ENCODE data around the gene KMT2E. TPM values are rescaled to one million over a fixed set of nuclear protein-coding genes. Genes with fewer than 3 reads are reported as not detected.

The KMT2E gene
- total RNA-seq, 1 experiment from 2014 or later = 52.3 TPM

GRCh38 chr7:105139381-105139780 lies 125.4 kb downstream of the KMT2E start:
- ChIA-PET POLR2A (no interaction called here), CTCF (interaction anchor here (2.1 kb wide), 1 partner anchor 15 kb away, joined by 4 read pairs; no protein-coding TSS in a partner anchor)
- H3K4me3 Mint-ChIP-seq = no peak overlapping the region
- no peaks in the 10 kb centered on the region for H3K9me3 Mint-ChIP-seq
- H3K27ac Mint-ChIP-seq = no peak overlapping the region
- H3K36me3 Mint-ChIP-seq = peaks cover 23% of the 10 kb centered on the region
- ATAC-seq (no peak), DNase-seq (ENCODE audit: low spot score) (no peak)
- no peaks in the 10 kb centered on the region; the same call in 1 of the 2 replicates for H3K4me1 Mint-ChIP-seq
- no peaks in the 10 kb centered on the region for H3K27me3 Mint-ChIP-seq (ENCODE audit: low read depth)
- TF ChIP-seq ATF3 (CRISPR knock-in tag; conservative IDR thresholded peaks at IDR 0.05) = no peak
- TF ChIP-seq TEAD1 (CRISPR knock-in tag; IDR thresholded peaks at IDR 0.05) = no peak
- no peak for TF ChIP-seq MXD4 (CRISPR knock-in tag; IDR thresholded peaks at IDR 0.05; ENCODE audit: borderline replicate concordance)
- TF ChIP-seq NR2C2 (CRISPR knock-in tag; IDR thresholded peaks at IDR 0.05) = no peak
- TF ChIP-seq ZNF416 (CRISPR knock-in tag; IDR thresholded peaks at IDR 0.05) = no peak
- TF ChIP-seq MYBL2 (CRISPR knock-in tag; IDR thresholded peaks at IDR 0.05) = no peak
- TF ChIP-seq SMAD4 (CRISPR knock-in tag; IDR thresholded peaks at IDR 0.05) = no peak
- no peak for TF ChIP-seq E2F1 (CRISPR knock-in tag; IDR thresholded peaks at IDR 0.05)
- no peak for TF ChIP-seq RORB (CRISPR knock-in tag; IDR thresholded peaks at IDR 0.05)

GRCh38 chr7:105141068-105141467 lies 127.1 kb downstream of the KMT2E start:
- no peaks in the 10 kb centered on the region for H3K9me3 Mint-ChIP-seq
- ATAC-seq = peak; percentile 91
- no peak overlapping the region for H3K27ac Mint-ChIP-seq
- H3K4me1 Mint-ChIP-seq = no peaks in the 10 kb centered on the region; the same call in 1 of the 2 replicates
- H3K4me3 Mint-ChIP-seq = no peak overlapping the region
- ChIA-PET POLR2A (no interaction called here), CTCF (interaction anchor here (0.6 to 2.1 kb wide), 11 partner anchors 11 to 440 kb away, joined by 3 to 9 read pairs (median 3); partner anchors contain the start of gene EFCAB10)
- H3K27me3 Mint-ChIP-seq (ENCODE audit: low read depth) = no peaks in the 10 kb centered on the region
- H3K36me3 Mint-ChIP-seq = peaks cover 23% of the 10 kb centered on the region
- DNase-seq (ENCODE audit: low spot score) = peak; percentile 38
- TF ChIP-seq ZBTB43 (CRISPR knock-in tag; IDR thresholded peaks at IDR 0.05) (no peak), GTF2I (CRISPR knock-in tag; conservative IDR thresholded peaks at IDR 0.05) (no peak), CTCF (IDR thresholded peaks at IDR 0.05) (peak; percentile 19; the same call in 1 of the 2 replicates), FOXP4 (CRISPR knock-in tag; IDR thresholded peaks at IDR 0.05) (no peak)

- POLR2A ChIA-PET = no interaction called here
- H3K4me3 Mint-ChIP-seq = no peak overlapping the region
- CTCF ChIA-PET = no interaction called here
- H3K27ac Mint-ChIP-seq = no peak overlapping the region
- no peaks in the 10 kb centered on the region for H3K27me3 Mint-ChIP-seq (ENCODE audit: low read depth)
- H3K9me3 Mint-ChIP-seq = no peaks in the 10 kb centered on the region
- no peaks in the 10 kb centered on the region for H3K36me3 Mint-ChIP-seq
- DNase-seq (ENCODE audit: low spot score) = no peak
- 0 out of 2 replicates have a peak, but pooled peaks cover 3% of the 10 kb centered on the region for H3K4me1 Mint-ChIP-seq
- ATAC-seq = no peak
- TF ChIP-seq ZBTB43 (CRISPR knock-in tag; IDR thresholded peaks at IDR 0.05) (no peak), CBFB (CRISPR knock-in tag; IDR thresholded peaks at IDR 0.05; ENCODE audit: low read depth) (no peak), SOX15 (CRISPR knock-in tag; IDR thresholded peaks at IDR 0.05) (no peak), ZNF281 (CRISPR knock-in tag; IDR thresholded peaks at IDR 0.05) (no peak), PREB (CRISPR knock-in tag; IDR thresholded peaks at IDR 0.05; ENCODE audit: borderline replicate concordance) (no peak), ZBTB21 (CRISPR knock-in tag; IDR thresholded peaks at IDR 0.05; ENCODE audit: borderline replicate concordance) (no peak), CDX4 (CRISPR knock-in tag; IDR thresholded peaks at IDR 0.05; ENCODE audit: borderline replicate concordance) (no peak), TEAD4 (CRISPR knock-in tag; IDR thresholded peaks at IDR 0.05) (no peak)
These were observed 135.8 kb downstream of the KMT2E start for GRCh38 chr7:105149827-105150226.
